Neutrophil (primary cell): Measurements from ENCODE around the gene LRRFIP2.

Experiments used
- H3K27ac ChIP-seq: fragments of 200-600 bp; sonication (generic); 2 replicates; pipeline ENCODE4 v1.5.1; 2016; ENCODE audit warnings: mild to moderate bottlenecking, moderate library complexity
- H3K27me3 ChIP-seq: fragments of 200-600 bp; sonication (generic); 2 replicates; pipeline ENCODE4 v1.6.0; 2016; ENCODE audit warnings: mild to moderate bottlenecking
- H3K36me3 ChIP-seq: fragments of 200-600 bp; sonication (generic); 2 replicates; pipeline ENCODE4 v1.5.1; 2017
- H3K4me1 ChIP-seq, 2 experiments: fragments of 200-600 bp in 1 of 2; sonication (generic) in 1 of 2; 1 replicate in 1 of 2; 2 replicates in 1 of 2; pipeline versions ENCODE4 v1.5.1 to v1.6.1; 2013 to 2016; ENCODE audit warnings: low read depth in 1 of 2, low read length in 1 of 2, mild to moderate bottlenecking in 1 of 2, moderate library complexity in 1 of 2; ENCODE audit not compliant: control insufficient read depth in 1 of 2, insufficient read depth in 1 of 2
- H3K4me3 ChIP-seq, 2 experiments: fragments of 200-600 bp in 1 of 2; sonication (generic) in 1 of 2; 1 replicate in 1 of 2; 2 replicates in 1 of 2; pipeline ENCODE4 v1.5.1; 2013 to 2016; ENCODE audit warnings: low read depth in 1 of 2, low read length in 1 of 2, mild to moderate bottlenecking in 1 of 2, moderate library complexity in 1 of 2
- H3K9me3 ChIP-seq: fragments of 200-600 bp; sonication (generic); 2 replicates; pipeline ENCODE4 v1.5.1; 2016
- CTCF ChIP-seq: fragments of 200-600 bp; sonication (generic); IDR thresholded peaks from 2 replicates; pipeline ENCODE4 v1.5.1; 2016; ENCODE audit warnings: antibody characterized with exemption

The LRRFIP2 gene

GRCh38 chr3:37163262-37164015 is 10.9 kb downstream of the LRRFIP2 start:
- no peaks in the 10 kb centered on the region for H3K27me3 ChIP-seq
- H3K9me3 ChIP-seq, result no peaks in the 10 kb centered on the region
- H3K4me1 ChIP-seq, result no peaks in the 10 kb centered on the region
- no peak overlapping the region for H3K4me3 ChIP-seq
- no peak for TF ChIP-seq CTCF
- peak overlapping the region; percentile 17 for H3K27ac ChIP-seq
- no peaks in the 10 kb centered on the region for H3K36me3 ChIP-seq

- Histone ChIP-seq H3K4me1 (no peaks in the 10 kb centered on the region), H3K27me3 (no peaks in the 10 kb centered on the region), H3K36me3 (no peaks in the 10 kb centered on the region), H3K9me3 (no peaks in the 10 kb centered on the region), H3K27ac (no peak overlapping the region), H3K4me3 (no peak overlapping the region)
- TF ChIP-seq CTCF, result no peak
Observed at GRCh38 chr3:37162501-37163245, 11.7 kb downstream of the LRRFIP2 start.

GRCh38 chr3:37161351-37161750 is 13.0 kb downstream of the LRRFIP2 start:
- no peaks in the 10 kb centered on the region for H3K9me3 ChIP-seq
- no peak overlapping the region for H3K4me3 ChIP-seq
- H3K4me1 ChIP-seq, result no peaks in the 10 kb centered on the region
- no peaks in the 10 kb centered on the region for H3K27me3 ChIP-seq
- no peak for TF ChIP-seq CTCF
- no peak overlapping the region for H3K27ac ChIP-seq
- no peaks in the 10 kb centered on the region for H3K36me3 ChIP-seq

GRCh38 chr3:37155782-37156181 is 18.6 kb downstream of the LRRFIP2 start:
- no peak for TF ChIP-seq CTCF
- Histone ChIP-seq H3K4me1 (peaks cover 8 to 17% of the 10 kb centered on the region in 2 experiments), H3K4me3 (no peak overlapping the region), H3K27me3 (no peaks in the 10 kb centered on the region), H3K27ac (no peak overlapping the region), H3K36me3 (peaks cover 10% of the 10 kb centered on the region), H3K9me3 (no peaks in the 10 kb centered on the region)

- Histone ChIP-seq H3K9me3 (no peaks in the 10 kb centered on the region), H3K4me1 (peaks cover 8 to 17% of the 10 kb centered on the region in 2 experiments), H3K27ac (peak overlapping the region; percentile 33), H3K36me3 (peaks cover 10% of the 10 kb centered on the region), H3K27me3 (no peaks in the 10 kb centered on the region), H3K4me3 (no peak overlapping the region)
- TF ChIP-seq CTCF, result no peak
Observed at GRCh38 chr3:37154668-37155314, 19.6 kb downstream of the LRRFIP2 start.
